ENCODE results near the gene TINAGL1.

- no peak for TF ChIP-seq POLR2AphosphoS5 (IDR thresholded peaks at IDR 0.05; ENCODE audit: borderline replicate concordance, low read depth, low read length)
- no peak for TF ChIP-seq EZH2 (IDR thresholded peaks at IDR 0.05)
- TF ChIP-seq FOXP2 (optimal IDR thresholded peaks at IDR 0.05; ENCODE audit: control extremely low read depth, extremely low read length, insufficient read depth), result no peak
These were observed 15.8 kb downstream of the TINAGL1 start for GRCh38 chr1:31592132-31592531.
